Activated CD8-positive, alpha-beta memory T cell treated with anti-CD3 and anti-CD28 coated beads, Interleukin-2, amount 50 U/mL, for 1 hour (primary cell): ENCODE results near the gene RUNX1.
"Not testable (repeated sequence)": the region's sequence is repeated elsewhere in the genome, so short reads cannot be mapped to it uniquely, and the experiment has no call there.

ENCODE experiments used
- DNase-seq: peaks from one replicate; pipeline ENCODE4 v3.0.0-alpha.2; 2020; ENCODE audit errors: extremely low read depth

RUNX1 gene

GRCh38 chr21:35016517-35017188 lies 32.4 kb downstream of the RUNX1 start:
- DNase-seq = no peak

GRCh38 chr21:35016071-35016470 lies 33.0 kb downstream of the RUNX1 start:
- no peak for DNase-seq

- no peak for DNase-seq
These were observed 33.6 kb downstream of the RUNX1 start for GRCh38 chr21:35015435-35016024.

GRCh38 chr21:35014302-35015041 lies 34.6 kb downstream of the RUNX1 start:
- DNase-seq = no peak

- no peak for DNase-seq
These were observed 37.4 kb downstream of the RUNX1 start for GRCh38 chr21:35011681-35012080.

- DNase-seq = no peak
These were observed 38.7 kb downstream of the RUNX1 start for GRCh38 chr21:35010447-35010846.

- DNase-seq = no peak
These were observed 41.8 kb downstream of the RUNX1 start for GRCh38 chr21:35007348-35007747.

- DNase-seq = no peak
These were observed 42.3 kb downstream of the RUNX1 start for GRCh38 chr21:35006771-35007170.

GRCh38 chr21:35006248-35006647 lies 42.9 kb downstream of the RUNX1 start:
- no peak for DNase-seq

DNA sequence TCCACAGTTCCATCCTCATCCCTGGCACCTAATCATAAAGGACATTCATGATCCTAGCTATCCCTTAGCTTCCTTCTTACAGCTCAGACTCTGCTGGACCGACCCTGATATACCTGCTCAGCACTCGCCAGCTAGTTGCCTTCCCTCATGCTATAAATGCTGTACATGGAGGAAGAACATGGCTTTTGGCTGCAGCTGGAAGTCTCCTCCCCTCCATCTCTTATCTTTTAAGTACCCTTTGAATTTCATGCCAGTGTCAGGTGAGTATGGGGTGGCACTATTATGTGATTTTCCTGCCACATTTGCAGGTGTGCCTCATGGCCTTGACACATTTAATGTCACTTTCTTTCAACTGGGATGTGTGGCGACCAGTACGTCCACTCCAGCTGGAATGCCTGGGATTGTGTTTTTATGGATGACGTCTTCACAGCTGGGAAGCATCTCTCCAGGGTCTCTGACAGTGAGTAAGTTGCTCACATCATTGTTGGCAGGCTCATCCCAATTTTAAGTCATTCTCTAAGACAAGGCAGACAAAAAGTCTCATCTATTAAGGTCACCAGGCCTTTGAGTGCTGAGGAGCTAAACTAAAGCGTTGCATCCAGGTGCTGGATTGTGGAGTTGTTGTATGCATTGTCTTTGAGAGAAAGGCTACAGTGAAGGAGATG lies 43.4 kb downstream of the RUNX1 start:
- DNase-seq = no peak

GRCh38 chr21:35005077-35005476 lies 44.0 kb downstream of the RUNX1 start:
- DNase-seq = no peak

DNA sequence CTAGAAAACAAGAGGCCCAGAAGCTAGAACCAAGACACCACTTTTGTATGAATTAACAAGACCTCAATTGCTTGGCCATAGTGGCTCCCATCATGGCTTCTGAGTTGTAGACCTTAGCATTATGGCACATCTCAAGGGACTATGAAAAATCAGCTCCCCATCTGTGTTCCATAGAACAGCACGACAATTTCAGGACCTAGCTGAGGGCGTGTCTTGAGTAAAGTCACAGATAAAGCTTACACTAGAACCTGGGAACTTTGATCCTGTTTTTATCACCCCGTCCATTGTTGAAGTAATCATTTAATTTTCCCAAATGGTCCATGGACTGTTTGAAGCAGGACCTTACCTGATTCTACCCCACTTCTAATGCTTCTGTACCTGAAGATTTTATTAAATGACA lies 44.8 kb downstream of the RUNX1 start:
- no peak for DNase-seq

- DNase-seq = no peak
These were observed 46.0 kb downstream of the RUNX1 start for GRCh38 chr21:35002879-35003722.

GRCh38 chr21:34999397-34999941 lies 49.6 kb downstream of the RUNX1 start:
- DNase-seq = no peak

DNA sequence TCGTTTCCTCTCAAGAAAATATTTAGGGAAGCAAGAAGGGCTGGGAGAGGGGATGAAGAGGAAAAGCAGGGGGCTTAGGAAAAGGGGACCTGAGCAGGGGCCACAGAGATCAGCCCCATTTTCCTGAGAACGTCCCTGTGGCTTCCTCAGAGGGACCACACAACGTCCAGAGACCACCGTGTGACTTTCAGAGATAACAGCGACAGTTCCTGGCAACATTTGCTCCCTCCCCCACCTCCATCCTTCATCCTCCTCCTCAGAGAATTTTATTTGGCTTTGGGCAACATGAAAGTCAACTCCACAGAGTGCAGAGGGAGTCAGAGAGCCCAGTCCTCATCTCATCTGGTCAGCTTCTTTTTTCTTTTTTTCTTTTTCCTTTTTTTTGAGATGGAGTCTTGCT lies 50.9 kb downstream of the RUNX1 start:
- DNase-seq = no peak

GRCh38 chr21:34997294-34997693 lies 51.8 kb downstream of the RUNX1 start:
- DNase-seq = no peak

DNA sequence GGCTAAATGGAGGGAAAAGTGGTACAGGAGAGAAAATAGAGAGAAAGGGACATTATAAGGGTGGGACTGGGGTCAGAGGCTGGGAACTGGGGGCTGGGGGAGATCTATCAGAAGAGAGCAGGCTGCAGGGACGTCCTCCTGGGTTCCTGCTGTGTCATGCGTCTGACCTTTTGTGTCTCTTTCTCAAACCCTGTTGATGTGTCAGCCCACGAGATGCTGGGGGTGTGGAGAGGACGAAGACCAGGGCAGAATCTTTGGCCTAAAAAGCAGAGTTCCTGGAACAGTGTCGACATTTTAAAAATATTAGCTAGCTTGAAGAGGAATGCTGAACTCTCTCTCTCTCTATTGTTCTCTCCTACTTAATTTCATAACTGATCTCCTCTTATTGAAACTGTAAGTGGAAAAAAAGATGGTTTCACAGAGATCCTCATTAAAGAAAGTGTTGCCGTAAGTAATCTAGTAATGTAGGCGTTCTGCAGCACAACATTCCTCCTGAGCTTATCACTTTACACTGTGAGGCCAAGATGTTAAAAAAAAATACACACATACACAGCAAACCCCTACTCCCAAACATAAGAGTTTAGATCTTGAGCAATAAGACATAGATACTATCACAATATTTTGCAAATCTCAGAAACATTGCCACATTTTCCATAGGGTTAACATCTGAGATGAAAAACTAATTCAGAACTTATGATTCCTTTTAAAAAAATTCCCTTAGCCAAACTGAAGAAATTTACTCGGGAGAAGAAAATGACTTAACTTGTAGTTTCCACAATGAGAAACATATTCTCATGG lies 52.6 kb downstream of the RUNX1 start:
- DNase-seq = no peak

DNA sequence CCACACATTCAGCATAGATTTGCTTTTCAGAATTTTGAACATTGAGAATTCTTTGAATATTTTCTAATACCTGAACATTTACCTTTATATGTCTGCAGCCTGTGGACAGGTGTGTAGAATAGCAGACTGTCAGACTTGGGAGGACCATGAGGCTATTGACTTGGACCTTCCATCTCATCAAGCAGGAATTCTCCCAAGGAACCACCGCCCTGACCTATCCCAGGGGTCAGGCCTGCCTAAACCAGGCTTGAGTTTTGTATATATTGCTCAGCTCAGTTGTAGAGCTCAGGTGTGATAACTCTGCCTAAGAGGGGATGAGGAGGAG lies 53.2 kb downstream of the RUNX1 start:
- DNase-seq = no peak

DNA sequence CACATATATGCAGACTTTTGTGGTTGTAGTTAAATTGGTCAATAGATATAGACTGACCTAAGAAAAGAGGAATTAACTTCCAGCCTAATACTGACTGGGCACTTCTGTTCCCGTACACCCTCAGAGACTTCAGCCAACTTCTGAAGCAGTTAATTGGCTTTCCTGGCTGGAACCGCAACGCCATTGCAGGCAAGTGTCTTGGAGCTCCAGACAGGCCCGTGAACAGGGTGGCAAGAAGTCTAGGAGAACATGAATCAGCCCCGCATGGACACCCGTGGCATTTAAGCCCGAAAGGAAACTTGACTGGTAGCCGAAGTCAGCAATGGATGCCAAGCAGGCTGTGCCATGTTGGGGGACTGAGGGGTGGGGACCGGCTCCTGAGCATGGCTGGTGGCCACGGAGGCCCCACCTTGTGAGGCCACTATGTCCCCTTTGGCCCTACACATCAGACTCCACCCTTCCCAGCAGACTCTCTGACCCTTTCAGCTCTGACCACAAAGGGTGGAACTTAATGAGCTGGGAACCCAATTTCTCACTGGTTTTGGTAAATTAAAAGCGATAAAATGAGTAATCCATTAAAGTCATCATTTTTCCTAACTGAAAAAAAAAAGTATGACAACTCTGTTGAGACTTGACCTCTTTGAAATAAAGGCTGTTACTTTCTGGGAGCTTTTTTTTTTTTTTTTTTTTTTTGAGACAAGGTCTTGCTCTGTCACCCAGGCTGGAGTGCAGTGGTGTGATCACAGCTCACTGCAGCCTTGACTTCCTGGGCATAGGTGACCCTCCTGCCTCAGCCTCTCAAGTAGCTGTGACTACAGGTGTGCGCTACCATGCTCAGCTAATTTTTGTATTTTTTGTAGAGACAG lies 54.1 kb downstream of the RUNX1 start:
- no peak for DNase-seq

DNA sequence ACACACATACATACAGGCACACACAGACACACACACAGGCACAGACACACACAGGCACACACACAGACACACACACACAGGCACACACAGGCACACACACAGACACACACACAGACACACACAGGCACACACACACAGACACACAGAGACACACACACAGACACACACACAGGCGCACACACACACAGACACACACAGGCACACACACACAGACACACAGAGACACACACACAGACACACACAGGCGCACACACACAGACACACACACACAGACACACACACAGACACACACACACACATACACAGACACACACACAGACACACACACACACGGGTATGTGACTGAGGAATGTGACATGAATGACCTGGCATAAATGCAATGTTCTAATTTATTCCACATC lies 55.6 kb downstream of the RUNX1 start:
- not testable (repeated sequence) for DNase-seq
